SH-SY5Y (cell line): Measurements from ENCODE around the gene KRT71.

Experiments used
- GATA2 ChIP-seq: IDR thresholded peaks from 2 replicates; pipeline ENCODE4 v1.6.1; 2011; ENCODE audit warnings: mild to moderate bottlenecking, low read depth, low read length
- GATA3 ChIP-seq: IDR thresholded peaks from 2 replicates; pipeline ENCODE4 v1.6.1; 2011; ENCODE audit warnings: low read depth, mild to moderate bottlenecking, low read length, moderate library complexity

Gene KRT71

DNA sequence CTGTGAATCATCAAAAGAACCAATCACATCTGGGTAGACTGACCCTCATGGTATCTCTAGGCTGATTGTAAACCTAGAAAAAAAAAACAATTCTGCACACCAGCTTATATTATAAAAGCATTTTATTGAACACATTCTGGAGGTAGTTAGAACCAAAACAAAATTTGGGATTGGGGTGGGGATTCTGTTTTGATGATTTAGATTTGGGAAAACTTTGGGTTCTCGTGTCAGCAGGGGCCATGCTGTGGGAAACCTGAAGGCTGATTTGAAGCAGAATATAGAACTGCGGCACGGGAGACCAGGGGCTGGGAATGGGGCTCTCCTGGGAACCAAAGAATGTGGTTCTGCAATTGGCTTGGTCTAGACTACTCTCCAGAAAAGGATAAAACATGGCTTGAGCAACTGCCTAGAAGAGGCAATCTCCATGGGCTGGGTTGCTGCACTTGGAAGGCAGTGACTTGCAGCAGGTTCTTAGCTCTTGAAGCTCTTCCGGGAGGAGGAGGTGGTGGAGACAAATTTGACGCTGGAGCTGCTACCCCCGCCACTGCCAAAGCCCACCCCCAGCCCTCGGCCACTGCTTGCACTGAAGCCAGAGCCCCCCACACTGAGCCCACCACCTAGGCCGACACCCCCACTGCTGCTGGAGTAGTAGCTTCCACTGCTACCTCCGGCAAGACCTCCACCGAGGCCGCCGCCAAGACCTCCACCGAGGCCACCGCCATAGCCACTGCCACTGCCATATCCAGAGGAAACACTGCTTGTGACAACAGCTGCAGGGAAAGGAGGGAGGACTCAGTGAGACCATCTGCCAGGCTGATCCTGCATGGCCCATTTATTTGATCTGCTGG lies 38.2 kb downstream of the KRT71 start:
- TF ChIP-seq GATA2, result no peak
- no peak for TF ChIP-seq GATA3

DNA sequence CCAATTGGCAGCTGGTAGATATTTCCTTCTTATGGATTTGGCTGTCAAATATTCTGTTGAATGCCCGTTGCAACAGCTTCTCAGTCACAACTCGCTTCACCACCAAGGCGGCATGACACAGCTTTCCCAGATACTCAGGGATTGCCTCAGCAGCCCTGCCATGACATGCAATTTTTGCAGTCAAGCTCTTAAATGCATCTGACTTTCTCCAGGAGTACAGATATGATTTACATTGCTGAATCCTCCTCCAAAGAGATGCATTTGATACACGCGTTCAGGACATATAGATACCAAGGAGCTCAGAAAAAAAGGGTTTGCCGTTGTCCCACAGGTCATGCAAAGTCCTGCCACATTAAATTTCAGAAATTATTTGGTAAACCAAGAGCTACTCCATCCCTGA lies 39.2 kb downstream of the KRT71 start:
- TF ChIP-seq GATA2, result no peak

DNA sequence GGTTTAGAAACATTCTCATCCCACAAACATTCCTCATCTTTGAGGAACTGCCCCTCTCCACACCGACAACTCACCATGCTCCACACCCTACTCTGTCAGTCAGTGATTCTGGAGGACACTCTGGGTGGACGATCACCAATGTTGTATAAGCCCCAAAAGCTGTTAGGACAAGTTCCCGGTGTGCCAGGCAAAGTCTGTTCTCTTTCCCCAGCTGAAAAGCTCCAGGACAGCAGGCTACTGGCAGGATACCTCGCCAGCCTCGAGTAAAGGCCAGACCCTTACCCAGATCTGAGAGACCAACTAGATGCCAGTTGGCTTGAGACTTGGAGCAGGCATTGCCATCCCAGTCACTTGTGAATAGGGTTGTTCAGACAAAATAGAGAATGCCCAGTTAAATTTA lies 44.7 kb downstream of the KRT71 start:
- no peak for TF ChIP-seq GATA2

DNA sequence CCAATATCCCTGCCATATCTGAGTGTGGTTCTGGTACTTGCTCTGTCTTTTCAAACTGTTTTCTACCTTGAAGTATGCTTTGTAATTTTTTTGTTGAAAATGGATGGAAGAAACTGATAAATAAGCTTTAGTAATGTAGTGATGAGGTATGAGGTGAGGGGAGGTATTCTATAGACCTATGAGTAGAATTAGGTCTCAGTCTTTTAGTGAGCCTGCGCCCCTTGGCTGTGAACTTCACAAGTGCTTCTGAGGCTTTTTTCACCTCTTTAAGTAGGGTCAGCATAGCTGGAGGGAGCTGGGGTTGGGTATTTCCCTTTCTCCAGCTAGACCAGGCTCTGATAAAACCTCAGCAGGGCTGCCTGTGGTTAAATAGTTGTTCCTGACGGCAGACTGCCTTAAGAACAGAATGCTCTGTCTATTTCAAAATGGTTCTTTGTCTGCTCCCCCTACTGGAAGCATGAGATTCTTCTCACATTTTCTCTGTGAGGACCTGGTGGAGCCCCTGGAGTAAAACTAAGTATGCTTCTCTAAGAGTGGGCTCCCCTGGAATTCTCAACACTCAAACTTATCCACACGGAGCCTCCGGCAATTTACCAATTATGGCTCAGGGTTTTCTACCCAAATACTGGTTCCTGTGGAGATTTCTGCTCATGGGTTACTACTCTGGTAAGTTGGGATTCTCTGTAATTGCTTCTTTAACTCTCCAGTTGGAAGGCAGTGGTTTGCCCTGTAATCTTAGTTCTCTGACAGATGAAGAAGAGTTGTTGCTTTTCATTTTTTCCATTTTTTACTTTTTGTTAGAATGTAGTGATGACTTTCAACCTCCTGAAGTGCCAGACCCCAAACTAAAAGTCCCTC lies 45.9 kb downstream of the KRT71 start:
- TF ChIP-seq GATA2, result no peak
- no peak for TF ChIP-seq GATA3

DNA sequence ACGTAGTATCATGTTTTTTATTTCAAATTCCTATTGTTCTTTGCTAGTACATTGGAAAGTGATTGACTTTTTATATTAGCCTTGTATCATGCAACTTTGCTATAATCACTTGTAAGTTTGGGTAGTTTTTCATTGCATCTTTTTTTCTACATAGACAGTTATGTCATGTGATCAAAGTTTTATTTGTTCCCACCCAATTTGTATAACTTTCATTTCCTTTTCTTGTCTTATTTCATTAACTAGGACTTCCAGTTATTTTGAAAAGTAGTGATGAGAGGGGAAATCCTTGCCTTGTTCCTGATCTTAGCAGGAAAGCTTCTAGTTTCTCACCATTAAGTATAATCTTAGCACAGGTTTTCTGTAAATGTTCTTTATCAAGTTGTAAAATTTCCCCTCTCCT lies 50.1 kb downstream of the KRT71 start:
- TF ChIP-seq GATA2, result no peak
- no peak for TF ChIP-seq GATA3

DNA sequence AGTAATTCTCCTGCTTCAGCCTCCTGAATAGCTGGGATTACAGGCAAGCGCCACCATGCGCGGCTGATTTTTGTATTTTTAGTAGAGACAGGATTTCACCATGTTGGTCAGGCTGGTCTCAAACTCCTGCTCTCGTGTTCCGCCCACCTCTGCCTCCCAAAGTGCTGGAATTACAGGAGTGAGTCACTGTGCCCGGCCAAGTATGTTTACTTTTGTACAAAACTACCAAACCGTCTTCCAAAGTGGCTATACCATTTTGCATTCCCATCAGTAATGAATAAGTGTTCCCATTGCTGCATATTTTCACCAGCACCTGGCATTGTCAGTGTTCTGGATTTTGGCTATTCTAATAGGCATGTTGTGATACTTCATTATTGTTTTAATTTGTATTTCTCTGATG lies 51.5 kb downstream of the KRT71 start:
- TF ChIP-seq GATA3 (no peak), GATA2 (no peak)

DNA sequence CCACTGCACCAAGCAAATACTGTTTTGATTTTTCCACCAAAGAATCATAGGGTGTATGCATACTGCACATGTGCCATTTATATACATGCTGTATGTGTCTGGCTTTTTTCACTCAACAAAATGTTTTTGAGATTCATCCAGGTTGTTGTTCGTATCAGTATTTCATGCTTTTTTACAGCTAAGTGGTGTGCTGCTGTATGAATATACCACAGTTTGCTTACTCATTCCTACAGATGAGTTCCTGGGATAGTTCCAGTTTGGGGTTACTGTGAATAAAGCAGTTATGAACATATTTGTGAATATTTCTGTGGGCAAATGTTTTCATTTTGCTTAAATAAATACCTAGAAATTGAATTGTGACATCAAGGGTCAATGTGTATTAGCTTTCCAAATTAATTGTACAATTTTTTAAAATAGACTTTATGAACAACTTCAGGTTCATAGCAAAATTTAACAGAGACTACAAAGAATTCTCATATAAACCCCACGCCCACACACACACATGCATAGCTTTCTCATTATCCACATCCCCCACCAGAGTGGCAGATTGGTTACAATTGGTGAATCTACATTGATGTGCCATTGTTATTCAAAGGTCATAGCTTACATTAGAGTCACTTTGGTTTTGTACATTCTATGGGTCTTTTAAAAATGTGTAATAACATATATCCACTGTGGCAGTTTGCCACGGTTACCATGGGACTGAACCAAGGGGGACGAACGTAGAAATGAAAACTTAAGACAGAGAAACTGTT lies 53.0 kb downstream of the KRT71 start:
- no peak for TF ChIP-seq GATA3
- no peak for TF ChIP-seq GATA2

DNA sequence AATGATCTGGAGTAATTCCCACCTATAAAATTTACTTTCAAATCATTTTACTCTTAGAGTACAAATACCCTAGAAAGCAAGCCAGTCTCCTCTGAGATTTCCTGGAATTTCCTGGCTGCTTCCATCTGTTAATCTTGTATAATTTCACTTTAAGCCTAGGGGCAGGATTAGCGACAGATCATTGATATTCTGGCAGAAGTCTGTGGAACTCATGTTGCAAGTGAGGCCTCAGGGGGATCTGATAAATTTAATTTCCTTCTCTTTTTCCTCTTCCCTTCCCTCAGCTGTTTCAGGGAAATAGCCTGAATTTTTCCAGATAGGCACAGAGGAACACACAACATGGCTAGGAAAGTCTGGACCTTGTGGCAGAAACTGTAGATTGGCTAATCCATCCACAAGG lies 54.0 kb downstream of the KRT71 start:
- TF ChIP-seq GATA3 (no peak), GATA2 (no peak)

DNA sequence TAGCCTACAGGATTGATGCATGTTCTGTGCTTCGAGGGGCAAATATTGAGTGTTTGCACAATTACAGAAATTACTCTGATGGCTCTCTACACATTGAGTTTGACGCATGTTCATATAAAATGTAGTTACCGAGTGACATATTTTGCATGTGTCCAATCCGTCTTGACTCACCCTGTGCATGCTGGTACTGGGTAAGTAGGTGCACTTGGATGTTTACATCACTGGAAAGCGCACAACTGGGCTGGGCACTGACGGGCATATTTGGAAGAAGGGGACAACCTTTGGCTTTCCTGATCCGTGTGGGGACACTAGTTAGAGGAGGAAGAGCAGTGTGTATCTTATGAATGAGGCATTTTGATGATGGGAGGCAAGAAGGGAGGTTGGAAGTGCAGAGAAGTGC lies 55.0 kb downstream of the KRT71 start:
- no peak for TF ChIP-seq GATA2
- TF ChIP-seq GATA3, result no peak

DNA sequence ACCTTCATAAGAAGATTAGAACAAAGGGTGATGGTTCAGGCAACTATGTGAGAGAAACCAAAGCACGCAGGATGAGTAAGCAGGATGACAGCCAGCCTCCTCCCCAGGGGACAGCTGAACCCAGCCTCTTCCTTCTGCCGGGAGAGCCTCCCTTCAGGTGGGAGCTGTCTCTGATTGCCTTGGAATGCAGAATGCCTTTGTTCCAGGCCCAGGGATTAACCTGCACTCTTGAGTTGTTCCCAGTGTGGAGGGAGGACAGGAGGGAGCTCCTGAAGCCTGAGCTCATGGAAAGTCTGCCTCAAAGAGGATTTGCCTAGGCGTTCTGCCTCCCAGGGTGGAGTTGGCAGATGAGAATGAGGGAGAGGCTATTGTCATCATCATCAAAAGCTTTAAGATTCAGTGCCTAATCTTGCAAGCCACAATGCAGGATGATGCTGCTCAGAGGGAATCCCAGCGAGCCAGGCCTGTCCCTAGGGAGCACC lies 56.3 kb downstream of the KRT71 start:
- no peak for TF ChIP-seq GATA2
- no peak for TF ChIP-seq GATA3

DNA sequence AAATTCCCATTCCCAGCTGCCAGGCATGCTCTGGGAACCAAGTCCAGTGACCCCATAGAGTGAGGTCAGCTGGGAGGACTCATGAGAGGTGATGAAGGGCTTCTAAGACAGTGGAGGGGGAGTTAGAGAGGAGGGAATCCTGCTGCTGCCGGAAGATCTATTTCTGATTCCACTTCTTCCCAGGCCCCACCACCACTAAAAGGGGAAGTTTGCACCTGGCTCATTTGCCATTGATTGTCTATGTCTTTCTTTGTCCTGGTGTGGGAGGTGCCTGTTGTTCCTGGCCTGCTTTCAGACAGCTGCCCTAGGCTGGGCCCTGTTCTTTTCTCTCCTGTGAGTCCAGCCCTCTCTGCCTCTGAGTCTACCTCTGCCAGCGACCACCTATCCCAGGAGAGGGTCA lies 56.9 kb downstream of the KRT71 start:
- no peak for TF ChIP-seq GATA2
- no peak for TF ChIP-seq GATA3

DNA sequence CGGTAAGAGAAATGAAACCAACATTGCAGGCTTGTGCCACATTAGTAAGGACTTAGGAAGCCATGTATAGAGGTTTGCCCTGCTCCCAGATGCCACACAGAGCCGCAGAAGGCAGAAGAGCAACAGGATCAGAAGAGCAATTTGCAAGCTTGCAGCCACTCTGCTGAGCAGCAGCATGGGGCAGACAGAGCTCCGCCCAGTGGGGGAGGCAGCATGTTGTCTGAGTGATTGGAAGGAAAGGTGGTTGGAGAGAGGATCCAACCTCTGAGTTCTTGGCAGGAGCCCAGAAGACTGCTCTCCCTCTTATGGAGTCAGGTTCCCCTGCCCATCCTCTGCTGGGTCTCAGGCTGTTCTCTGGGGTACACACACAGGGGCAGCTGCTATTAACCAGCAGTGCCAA lies 57.6 kb downstream of the KRT71 start:
- TF ChIP-seq GATA2, result no peak
- TF ChIP-seq GATA3, result no peak

DNA sequence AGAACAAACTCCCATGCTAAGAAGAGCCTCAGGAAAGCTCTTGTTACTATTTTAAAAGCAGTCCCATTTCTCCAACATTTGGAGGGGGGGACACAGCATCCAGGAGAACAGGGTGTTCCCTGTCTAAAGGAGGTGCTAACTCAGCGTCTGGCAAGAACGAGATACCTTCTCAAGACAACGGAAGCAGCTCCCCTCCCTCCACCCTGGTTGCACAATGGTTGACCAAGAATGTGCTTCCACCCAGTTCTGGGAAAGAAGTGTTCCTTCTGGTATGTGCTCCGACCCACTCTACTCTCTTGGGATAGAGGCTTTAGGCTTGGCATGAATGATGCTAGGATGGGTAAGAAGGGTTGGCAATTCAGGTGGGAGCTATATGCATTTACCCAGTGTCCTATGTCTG lies 58.4 kb downstream of the KRT71 start:
- TF ChIP-seq GATA3, result no peak

DNA sequence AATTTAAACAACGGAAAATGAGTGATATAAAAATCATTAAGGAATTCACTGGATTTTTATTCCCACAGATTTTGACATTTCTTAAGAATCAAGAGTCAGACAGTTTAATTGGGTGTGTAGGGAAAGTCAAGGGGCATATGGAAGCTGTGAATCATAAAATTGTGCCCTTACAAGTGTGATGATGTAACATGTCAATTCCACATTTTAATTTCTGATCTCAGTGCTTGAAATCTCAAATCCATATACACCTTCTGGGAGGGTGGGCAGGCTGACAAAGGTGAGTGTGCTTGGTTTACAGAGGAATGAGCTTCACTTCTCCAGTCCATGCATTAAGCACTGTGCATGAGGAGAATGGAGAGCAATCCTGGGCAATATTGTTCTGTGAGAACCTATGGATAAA lies 58.8 kb downstream of the KRT71 start:
- TF ChIP-seq GATA3 (no peak), GATA2 (no peak)
